HG02852 (cell line): ENCODE results near the gene SCPEP1.
"Not testable (repeated sequence)": the region's sequence is repeated elsewhere in the genome, so short reads cannot be mapped to it uniquely, and the experiment has no call there.

ENCODE experiments used
- ATAC-seq: cut with Tn5 transposase; IDR thresholded peaks from one replicate; pipeline ENCODE4 v1.9.1; 2021; ENCODE audit warnings: mild to moderate bottlenecking, moderate library complexity; ENCODE audit not compliant: unreplicated experiment

The SCPEP1 gene

DNA sequence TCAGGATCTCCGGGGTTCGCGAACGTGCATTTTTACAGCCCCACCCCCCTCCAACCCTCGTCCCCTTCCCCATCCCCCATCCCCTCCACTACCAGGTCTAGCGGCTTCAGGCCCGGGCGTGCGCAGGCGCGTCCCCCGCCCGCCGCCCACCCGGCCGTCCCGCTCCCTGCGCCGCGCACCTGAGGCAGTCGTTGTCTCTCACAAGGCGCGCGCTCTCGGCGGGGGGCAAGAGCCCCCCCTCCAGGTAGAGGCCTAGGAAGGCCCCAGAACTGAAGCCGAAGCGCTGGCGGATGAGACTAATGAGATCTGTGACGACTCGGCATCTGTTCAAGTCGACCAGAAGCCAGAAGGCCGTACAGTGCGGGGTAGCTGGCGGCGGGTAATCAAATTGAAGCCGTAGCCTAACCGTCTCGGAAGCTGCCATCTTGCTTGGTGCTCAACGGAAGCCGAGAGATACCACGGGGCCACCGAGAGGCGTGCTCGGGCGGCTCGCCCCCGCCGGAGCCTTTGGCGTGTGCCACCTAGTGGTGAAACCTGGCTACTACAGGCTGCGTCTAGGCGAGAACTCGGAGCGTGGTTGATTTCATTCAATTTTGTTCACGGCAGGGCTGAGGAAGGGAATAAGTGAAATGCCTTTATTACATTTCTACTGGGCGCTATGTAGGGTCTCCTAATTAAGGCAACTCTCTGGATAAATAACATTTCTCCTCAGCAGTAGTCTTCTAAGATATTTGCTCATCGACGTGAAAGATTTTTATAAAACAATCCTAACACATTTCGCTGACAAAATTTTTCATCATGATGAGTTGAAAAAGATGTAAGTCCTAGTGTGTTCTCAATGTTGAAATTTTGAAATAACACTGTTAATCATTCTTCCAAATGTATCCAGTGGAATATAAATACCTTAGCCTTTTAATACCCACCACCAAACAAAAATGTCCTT lies 17.1 kb upstream of the SCPEP1 start, which contains the start of gene COIL:
TSS of gene COIL (minus strand) at position 455 of the 943 bp plus-strand sequence. CDS start at position 424, 31 bp downstream.
- ATAC-seq = peak; percentile 95

- ATAC-seq = not testable (repeated sequence)
Observed at GRCh38 chr17:56965241-56965640, 12.7 kb upstream of the SCPEP1 start.

GRCh38 chr17:56965681-56966080 lies 12.2 kb upstream of the SCPEP1 start:
- not testable (repeated sequence) for ATAC-seq

- no peak for ATAC-seq
Observed at GRCh38 chr17:56966338-56966737, 11.6 kb upstream of the SCPEP1 start.

GRCh38 chr17:56970974-56971373 lies 7.0 kb upstream of the SCPEP1 start:
- no peak for ATAC-seq

- no peak for ATAC-seq
Observed at GRCh38 chr17:56972111-56972730, 5.7 kb upstream of the SCPEP1 start.

- no peak for ATAC-seq
Observed at GRCh38 chr17:56973520-56973919, 4.4 kb upstream of the SCPEP1 start.

DNA sequence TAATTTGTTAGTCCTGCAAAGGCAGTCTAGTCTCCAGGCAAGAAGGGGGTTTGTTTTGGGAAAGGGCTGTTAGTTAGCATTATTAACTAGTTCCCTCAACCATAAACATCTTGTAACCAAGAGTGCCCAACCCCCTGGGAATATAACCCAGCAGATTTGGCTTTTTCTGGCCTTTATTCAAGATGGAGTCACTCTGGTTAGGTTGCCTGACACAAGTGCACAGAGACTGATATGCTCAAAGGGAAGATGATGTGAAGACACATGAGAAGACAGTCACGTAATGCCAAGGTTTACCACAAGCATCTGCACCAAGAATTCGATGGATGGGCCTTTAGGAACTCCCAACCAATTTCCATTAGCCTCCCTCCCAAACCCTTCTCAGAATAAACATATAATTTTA lies 3.9 kb upstream of the SCPEP1 start:
- no peak for ATAC-seq

DNA sequence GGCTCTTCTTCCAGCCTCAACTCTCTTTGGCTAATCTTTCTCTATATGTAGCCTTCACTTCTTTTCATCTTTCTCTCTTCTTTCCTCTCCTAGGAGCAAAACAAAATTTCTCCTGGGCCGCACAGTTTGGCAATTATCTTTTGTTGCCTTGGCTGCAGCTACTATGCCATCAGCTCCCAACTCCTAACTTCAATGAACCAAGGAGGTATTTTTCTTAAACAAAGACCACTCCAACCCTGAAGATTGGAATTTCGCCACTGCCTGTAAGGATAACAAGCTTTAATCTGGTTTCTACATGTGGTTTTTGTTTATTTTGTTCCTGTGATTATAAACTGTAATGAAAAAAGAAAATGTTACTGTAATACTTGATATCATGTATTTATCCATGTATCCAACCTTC lies 2.3 kb upstream of the SCPEP1 start:
- ATAC-seq = no peak

- no peak for ATAC-seq
Observed at GRCh38 chr17:56976941-56977608, 856 bp upstream of the SCPEP1 start.

GRCh38 chr17:56978441-56979090 lies 635 bp downstream of the SCPEP1 start:
- no peak for ATAC-seq

GRCh38 chr17:56979091-56979480 lies 1.2 kb downstream of the SCPEP1 start:
- no peak for ATAC-seq

DNA sequence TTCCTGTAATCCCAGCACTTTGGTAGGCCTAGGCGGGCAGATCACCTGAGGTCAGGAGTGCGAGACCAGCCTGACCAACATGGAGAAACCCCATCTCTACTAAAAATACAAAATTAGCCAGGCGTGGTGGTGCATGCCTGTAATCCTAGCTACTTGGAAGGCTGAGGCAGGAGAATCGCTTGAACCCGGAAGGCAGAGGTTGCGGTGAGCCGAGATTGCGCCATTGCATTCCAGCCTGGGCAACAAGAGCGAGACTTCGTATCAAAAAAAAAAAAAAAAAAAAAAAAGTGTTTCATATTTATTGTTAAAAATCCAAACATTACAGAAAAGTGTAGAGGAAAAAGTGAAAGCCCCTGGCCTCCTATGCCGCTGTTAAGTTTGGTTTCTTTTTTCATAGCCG lies 2.6 kb downstream of the SCPEP1 start:
- ATAC-seq = not testable (repeated sequence)

GRCh38 chr17:56982312-56982711 lies 4.4 kb downstream of the SCPEP1 start:
- ATAC-seq = no peak

- no peak for ATAC-seq
Observed at GRCh38 chr17:56983366-56983765, 5.4 kb downstream of the SCPEP1 start.

GRCh38 chr17:56985371-56986162 lies 7.6 kb downstream of the SCPEP1 start:
- no peak for ATAC-seq

GRCh38 chr17:56987283-56987834 lies 9.4 kb downstream of the SCPEP1 start:
- ATAC-seq = no peak

DNA sequence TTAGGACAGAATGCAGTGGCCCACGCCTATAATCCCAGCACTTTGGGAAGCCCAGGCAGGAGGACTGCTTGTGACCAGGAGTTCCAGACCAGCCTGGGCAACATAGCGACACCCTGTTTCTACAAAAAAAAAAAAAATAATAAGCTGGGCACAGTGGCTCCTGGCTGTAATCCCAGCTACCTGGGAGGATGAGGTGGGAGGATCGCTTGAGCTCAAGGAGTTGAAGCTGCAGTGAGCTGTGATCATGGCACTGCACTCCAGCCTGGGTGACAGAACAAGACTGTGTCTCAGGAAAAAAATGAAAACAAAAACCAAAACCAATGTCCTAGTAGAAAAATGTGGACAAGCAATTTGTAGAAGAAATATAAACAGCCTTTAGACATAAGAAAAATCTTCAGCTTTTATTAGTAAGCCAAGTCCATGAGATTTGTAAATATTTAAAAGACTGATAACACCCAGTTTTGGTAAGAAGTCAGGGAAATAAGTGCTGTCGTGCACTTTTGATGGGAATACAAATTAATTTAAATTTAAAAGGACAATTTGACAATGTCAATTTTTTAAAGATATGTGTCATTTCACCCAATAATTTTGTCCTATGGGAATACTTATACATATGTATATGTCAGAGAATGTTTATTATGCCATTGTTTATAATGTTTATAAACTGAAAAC lies 11.1 kb downstream of the SCPEP1 start:
- ATAC-seq = no peak

GRCh38 chr17:56992364-56992763 lies 14.4 kb downstream of the SCPEP1 start:
- no peak for ATAC-seq
